ENCODE data around the gene COL8A1.
"Not testable (repeated sequence)": the region's sequence is repeated elsewhere in the genome, so short reads cannot be mapped to it uniquely, and the experiment has no call there.

The COL8A1 gene

GRCh38 chr3:99700631-99701268, 62.4 kb downstream of the COL8A1 start:
- no peak overlapping the region for H3K27ac ChIP-seq
- DNase-seq (ENCODE audit: low read depth, low spot score) = no peak

DNA sequence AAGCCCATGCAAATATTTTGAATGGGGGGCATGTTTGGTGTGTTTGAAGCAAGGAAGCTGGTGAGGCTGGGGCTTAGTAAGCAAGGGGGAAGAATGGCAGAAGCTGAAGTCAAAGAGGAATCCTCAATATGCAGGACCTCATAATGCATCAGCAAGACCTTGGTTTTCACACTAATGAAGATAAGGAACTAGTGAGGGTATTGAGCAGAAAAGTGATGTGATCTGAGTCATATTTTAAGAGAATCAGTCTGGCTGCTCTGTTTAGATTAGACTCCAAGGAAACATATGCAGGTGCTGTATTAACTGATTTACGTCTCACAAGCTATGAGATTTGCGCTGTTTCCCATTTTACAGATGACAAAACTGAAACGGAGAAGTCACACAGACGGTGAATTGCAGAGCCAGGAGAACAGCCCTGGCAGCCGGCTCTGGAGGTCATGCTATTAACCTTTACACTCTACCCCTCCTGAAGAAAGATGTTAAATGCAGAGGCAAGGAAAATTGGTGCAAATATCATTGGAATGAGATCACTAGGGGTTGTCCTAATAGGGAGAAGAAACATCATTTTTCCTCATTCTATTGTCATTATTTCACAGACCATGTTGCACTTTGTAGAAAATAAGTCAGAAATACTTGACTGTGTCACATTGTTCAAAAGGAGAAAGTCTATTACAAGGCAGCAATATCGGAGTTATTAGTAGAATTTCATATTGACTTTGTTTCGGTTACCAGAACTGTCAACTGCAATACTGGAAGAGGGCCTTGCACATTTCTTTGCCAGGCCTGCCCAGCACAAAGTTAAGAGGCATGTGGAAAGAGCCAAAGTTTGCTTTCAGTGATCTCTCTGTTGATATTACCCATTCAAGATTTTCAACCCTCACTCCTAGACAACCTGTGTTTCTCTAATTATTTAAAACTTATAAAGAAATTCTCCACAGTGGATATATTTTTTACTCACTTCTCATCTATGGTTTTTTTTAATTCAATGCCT, 64.9 kb downstream of the COL8A1 start:
- DNase-seq (ENCODE audit: low read depth, low spot score) = no peak
- H3K27ac ChIP-seq = no peak overlapping the region

DNA sequence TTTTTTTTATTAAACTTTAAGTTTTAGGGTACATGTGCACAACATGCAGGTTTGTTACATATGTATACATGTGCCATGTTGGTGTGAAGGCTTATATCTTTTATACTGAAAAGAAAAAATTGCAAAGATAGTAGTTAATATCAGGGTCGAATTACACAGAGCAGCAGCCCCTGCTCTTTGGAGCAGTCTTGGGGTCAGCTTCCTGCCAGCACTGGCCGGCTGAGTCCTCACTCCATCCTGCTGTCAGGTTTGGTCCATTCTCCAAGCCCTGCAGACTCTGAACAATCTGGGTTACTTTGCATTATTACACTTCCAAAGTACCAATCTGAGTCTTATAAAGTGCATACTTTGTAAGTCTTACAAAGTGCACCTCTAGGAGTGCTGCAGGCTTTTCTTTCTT, 66.0 kb downstream of the COL8A1 start:
- H3K27ac ChIP-seq = no peak overlapping the region
- DNase-seq (ENCODE audit: low read depth, low spot score) = no peak

DNA sequence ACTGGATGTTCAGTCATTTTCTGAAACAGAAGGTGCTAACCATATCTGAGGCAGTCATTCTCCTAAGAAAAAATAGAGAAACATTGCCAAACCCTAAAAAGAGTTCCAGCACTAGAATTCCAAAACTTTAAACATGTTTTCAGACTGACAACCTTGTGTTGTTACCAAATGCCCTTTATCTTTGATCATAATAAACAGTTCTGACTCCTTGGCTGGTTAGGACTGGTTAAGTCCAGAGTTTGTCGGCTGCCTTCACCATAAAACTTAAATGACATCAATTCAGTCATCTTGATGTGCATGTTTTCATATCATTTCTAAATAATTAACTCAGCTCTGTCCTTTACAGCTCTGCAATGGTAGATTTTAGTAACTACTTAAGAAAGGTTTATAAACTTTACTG, 68.0 kb downstream of the COL8A1 start:
- H3K27ac ChIP-seq = no peak overlapping the region
- no peak for DNase-seq (ENCODE audit: low read depth, low spot score)

GRCh38 chr3:99708207-99708745, 69.9 kb downstream of the COL8A1 start:
- H3K27ac ChIP-seq = no peak overlapping the region
- no peak for DNase-seq (ENCODE audit: low read depth, low spot score)

DNA sequence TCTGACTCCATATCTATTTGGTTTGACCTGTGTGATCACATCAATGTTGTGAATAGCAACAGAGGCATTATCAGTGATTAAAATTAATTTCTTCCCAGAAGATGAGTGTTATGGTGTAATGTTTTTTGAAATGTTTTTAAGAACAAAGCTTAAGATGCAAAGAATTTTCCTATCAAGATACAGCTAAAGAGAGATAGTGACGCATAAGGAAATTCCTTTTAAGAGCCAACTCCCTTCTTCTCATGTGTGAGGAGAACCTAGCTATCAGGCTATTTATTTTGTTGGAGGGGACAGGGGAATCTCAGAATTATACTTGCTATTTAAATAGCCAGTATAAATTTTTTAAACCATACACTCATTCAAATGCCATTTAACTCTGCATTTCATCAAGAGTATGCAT, 71.3 kb downstream of the COL8A1 start:
- H3K27ac ChIP-seq = no peak overlapping the region

DNA sequence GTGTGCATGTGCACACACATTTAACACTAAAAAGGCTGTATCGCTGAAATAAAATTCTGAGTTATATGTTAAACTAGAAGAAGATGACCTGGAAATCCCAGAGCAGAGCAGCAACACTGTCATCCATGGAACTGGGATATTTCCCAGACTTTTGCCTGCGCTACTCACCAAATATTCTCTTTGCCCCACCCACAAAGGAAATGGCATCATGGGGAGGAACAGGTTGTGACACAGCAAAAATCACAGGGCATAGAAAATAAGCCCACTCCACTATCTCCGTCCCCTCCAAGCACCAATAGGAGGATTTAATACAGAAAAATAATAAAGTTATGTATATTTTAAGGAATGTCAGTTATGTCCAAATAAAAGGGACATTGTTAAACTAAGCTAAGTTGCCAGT, 71.7 kb downstream of the COL8A1 start:
- no peak for DNase-seq (ENCODE audit: low read depth, low spot score)
- H3K27ac ChIP-seq = no peak overlapping the region

More for the DNA sequence above, 71.3 kb downstream of the COL8A1 start:
- DNase-seq (ENCODE audit: low read depth, low spot score) = no peak

GRCh38 chr3:99711351-99711750, 73.0 kb downstream of the COL8A1 start:
- DNase-seq (ENCODE audit: low read depth, low spot score) = no peak
- no peak overlapping the region for H3K27ac ChIP-seq

DNA sequence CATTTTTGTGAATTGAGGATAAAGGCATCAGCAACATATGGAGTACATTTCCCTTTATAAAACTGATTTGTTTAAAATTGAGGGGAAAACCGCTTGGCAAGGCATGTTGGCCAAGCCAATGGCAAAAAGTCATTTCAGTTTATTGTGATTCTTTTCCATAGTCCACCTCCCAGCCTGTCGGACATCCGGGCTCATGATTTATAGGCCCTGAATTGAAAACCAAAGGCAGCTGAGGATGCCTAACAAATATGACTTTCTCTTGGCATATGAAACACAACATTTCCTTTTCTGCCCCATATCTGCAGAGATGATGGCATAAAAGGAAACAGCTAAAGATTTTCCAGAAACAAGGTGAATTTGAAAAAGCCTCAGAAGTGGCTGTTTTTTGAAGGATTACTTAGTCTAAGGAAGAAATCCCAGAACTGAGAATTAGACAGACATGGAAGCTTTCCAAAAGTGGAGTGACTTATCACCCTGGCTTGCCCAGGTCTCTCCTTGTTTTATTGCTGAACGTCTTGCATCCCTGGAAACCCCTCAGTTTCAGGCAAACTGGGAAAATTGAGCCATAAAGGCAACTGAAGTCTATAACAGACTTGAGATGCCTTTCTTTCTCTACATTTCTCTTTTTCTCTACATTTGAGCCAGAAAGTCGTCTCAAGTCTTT, 74.0 kb downstream of the COL8A1 start:
- no peak overlapping the region for H3K27ac ChIP-seq
- no peak for DNase-seq (ENCODE audit: low read depth, low spot score)

GRCh38 chr3:99713440-99713839, 75.0 kb downstream of the COL8A1 start:
- no peak for DNase-seq (ENCODE audit: low read depth, low spot score)
- H3K27ac ChIP-seq = no peak overlapping the region

DNA sequence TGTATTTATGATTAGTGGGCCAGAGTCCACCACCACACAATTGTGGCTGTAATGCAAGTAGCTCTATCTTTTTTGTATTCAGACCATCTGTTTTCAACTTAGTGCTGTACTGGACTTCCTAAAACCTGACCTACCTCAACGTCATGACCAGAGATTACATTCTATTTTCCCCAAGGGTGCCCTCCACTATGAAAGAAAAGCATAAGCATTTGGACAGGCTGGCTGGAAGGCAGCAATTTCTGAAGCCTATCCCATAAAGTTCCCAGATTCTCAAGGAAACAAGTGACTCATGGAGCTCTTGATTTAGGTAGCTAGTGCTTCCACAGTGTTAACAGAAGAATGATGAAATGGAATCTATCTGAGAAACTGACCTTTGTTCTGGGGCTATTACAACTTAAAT, 75.8 kb downstream of the COL8A1 start:
- DNase-seq (ENCODE audit: low read depth, low spot score) = no peak
- H3K27ac ChIP-seq = no peak overlapping the region

DNA sequence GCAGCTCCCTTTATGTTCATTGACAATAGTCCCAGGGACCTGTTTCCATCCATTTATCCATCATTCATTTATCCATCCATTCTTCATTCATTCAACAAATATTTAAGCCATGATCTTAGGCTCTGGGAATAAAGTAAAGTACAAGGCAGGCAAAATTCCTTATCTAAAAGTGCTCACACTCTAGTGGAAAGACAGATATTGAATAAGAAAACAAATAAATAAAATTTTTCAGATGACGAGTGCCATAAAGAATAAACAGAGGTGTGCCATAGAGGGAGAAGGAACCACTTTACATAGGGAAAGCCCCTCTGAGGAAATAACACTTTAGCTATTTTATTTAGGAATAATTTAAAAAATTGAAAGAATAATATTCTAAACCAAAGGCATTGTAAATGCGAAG, 76.2 kb downstream of the COL8A1 start:
- DNase-seq (ENCODE audit: low read depth, low spot score) = no peak
- H3K27ac ChIP-seq = no peak overlapping the region

DNA sequence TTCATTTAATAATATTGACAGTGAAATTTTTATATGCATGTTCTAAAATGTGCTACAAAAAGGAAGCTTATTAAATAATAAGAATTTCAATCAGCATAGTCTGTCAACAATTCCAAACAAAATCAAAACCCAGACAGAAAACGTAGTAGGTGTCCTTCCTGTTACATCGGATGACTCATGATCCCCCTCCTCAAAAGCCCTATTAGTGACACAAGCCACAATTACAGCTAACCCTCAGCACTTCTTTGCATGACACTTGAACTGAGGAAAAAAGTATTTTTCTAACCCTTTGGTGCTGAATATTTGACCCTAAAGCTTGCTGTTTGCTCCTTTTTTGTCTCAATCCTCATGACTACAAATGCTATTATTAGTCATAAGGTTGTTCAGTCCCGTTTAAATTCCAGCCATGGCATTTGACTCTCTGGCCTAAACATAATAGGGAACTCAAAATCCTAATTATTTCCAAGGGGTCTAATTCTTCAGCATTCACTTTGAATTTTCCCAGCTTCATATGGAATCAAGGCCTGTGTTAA, 78.1 kb downstream of the COL8A1 start:
- no peak for DNase-seq (ENCODE audit: low read depth, low spot score)
- H3K27ac ChIP-seq = no peak overlapping the region

DNA sequence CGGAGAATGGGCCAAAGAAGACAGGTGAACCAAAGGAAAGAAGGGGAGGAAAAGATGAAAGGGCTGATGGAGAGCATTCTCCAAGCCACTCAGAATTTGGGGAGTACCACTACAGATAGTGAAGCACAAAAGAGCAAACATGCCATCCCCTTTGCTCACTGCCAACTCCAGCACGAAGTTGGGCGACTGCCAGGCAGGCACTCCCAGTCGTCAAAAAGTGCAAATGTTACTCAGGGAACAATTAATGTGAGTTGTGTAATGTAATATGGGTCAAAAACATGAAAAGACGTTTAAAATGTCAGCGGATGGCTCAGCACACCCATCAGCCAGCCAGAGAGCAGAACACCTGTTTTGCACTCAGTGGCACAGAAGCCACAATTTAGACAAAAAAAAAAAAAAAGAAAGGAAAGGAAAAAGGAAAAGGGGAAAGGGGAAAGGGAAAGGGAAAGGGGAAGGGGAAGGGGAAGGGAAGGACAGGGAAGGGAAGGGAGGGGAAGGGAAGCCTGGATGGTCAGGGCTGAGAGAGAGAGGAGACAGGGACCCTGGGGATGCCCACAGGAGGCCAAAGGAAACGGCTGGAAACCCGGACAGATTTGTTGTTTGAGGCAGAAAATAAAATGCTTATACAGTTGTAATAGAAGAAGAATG, 82.7 kb downstream of the COL8A1 start:
- no peak overlapping the region for H3K27ac ChIP-seq
- DNase-seq (ENCODE audit: low read depth, low spot score) = no peak

DNA sequence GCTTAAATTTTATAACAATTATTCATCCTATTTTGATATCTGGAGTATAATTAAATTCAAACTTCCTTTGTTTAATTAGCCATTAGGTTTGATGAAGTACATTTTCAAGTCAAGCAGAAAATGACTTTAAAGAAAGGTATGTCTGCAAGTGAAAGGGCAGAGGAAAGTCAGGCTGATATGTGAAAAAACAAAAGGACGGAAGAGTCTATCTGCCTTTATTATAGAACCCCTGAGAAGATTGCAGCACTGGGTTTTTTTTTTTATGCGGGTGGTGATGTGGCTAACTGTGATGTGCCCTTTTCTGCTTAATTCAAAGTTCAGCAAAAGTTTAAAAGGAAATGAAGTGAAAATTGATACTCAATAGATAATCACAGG, 83.2 kb downstream of the COL8A1 start:
- no peak for DNase-seq (ENCODE audit: low read depth, low spot score)
- no peak overlapping the region for H3K27ac ChIP-seq

GRCh38 chr3:99724276-99724675, 85.9 kb downstream of the COL8A1 start:
- DNase-seq (ENCODE audit: low read depth, low spot score) = no peak
- H3K27ac ChIP-seq = no peak overlapping the region

DNA sequence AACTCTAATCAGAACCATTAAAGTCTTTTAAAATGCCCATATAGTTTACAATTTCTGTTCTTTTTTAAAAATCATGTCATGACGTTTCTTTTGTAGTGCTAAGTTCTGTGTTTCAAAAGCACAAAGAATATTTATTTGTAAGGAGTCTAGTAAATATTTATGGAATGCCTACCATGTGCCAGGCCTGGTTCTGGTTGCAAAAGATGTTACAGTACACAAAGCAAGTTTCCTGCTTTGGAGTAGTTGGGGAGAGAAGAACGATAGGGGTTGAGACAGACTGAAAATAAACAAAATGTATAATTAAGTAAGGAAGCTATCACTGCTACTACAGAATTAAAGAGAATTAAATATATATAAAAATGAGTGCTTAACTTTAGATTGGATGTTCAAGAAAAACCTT, 92.5 kb downstream of the COL8A1 start:
- no peak overlapping the region for H3K27ac ChIP-seq
- no peak for DNase-seq (ENCODE audit: low read depth, low spot score)

GRCh38 chr3:99731499-99731898, 93.1 kb downstream of the COL8A1 start:
- no peak for DNase-seq (ENCODE audit: low read depth, low spot score)
- no peak overlapping the region for H3K27ac ChIP-seq

DNA sequence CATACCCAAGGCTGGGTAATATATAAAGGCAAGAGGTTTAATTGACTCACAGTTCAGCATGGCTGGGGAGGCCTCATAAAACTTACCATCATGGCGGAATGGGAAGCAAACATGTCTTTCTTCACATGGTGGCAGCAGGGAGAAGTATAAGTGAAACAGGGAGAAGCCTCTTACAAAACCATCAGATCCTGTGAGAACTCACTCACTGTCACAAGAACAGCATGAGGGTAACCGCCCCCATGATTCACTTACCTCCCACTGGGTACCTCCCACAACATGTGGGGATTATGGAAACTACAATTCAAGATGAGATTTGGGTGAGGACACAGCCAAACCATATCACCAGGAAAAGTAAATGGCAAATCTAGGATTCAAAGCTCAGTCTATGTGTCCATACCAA, 102.0 kb downstream of the COL8A1 start:
- DNase-seq (ENCODE audit: low read depth, low spot score); H3K27ac ChIP-seq: not testable (repeated sequence)

DNA sequence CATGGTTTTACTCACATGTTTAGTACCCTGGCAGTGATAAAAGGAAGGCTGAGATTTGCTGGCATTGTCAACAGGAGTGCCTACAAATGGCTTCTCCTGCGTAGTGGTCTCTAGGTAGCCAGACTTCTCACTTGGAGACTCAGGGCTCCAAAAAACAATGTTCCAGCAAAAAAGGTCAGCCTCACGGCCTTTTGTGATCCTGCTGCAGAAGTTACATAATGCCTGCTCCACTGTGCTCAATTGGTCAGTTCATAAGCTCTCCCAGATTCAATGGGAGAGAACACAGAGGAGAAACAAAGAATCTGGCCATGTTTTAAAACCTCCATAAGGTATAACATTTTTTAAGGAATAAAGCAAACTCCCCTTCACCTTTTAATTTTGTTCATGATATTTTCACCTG, 103.2 kb downstream of the COL8A1 start:
- DNase-seq (ENCODE audit: low read depth, low spot score) = no peak
- no peak overlapping the region for H3K27ac ChIP-seq

All from epithelial cell of prostate (primary cell).